NOMO-1 (cell line): ENCODE results near the gene C10orf71.

Source experiments
- DNase-seq, 2 experiments: peaks; one replicate each; lab custom pipeline; 2025; ENCODE audit not compliant: unreplicated experiment in 2 of 2; lab: John Stamatoyannopoulos, UW

The C10orf71 gene

DNA sequence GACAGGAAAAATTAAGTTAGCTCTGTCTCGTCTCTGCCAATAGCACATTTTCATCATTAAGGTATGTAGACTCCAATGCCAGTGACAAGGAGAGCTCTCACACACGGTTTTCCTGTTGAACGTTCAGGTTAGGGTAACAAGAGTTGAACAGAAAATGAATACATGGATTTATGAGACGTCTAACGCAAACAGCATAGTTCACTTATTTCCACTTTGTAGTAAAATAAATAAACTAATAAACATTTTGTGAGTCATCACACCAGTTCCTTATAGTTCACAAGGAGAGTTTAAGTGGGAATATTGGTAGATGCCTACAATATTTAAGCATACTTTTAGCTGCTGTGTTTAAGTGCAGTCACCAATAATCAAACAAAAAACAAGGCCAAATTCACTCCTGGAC lies 75.8 kb downstream of the C10orf71 start:
- no peak for DNase-seq

DNA sequence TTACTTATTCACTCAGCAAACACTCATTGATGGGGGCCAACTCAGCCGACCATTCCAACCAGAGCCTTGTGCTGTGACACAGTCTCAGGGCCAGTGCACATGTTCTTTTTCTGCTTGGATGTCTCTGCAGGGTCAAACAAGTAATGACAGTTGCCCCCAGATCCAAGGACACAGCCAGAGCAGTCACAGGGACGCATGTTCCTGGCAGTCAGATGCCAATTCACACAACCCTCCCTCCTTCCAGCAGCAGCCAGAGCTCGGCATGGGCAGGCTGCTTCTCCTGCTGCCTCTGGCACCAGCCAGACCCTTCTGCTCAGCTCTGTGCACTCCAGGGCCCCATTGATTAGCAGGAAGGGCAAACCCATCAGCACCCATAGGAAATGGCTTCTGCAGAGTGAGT lies 76.6 kb downstream of the C10orf71 start:
- no peak for DNase-seq
